Measurements from ENCODE around the gene ZNF302.

ZNF302 gene

DNA sequence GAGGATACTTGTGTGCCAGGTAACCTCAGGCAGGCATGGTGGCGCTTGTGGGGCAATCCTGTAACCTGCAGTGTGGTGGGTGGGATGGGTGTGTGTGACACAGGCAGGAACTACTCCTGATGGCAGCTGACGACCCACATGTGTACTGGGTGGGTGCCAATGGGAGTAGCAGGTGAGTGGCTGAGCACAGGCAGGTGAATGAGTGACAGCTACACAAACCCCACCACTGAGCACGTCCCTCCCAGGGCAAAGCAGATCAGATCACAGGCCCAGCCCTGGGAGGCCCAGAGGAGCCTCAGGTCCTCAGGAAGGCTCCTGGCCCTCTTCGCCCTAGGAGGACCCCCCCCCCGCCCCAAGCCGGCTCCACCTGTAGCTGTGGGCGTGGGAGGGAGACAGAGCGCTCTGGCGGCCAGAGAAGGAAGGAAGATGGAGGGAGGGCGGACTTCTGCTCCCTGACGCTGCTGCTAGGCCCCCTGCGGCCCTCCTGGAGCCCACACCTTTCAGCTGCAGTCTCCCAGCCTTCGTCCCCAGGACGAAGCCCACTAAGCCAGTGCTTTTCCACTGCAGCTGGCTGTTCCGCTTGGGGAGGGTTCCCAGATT is 55.2 kb downstream of the ZNF302 start:
- no peak for DNase-seq (ENCODE audit: low spot score)

DNA sequence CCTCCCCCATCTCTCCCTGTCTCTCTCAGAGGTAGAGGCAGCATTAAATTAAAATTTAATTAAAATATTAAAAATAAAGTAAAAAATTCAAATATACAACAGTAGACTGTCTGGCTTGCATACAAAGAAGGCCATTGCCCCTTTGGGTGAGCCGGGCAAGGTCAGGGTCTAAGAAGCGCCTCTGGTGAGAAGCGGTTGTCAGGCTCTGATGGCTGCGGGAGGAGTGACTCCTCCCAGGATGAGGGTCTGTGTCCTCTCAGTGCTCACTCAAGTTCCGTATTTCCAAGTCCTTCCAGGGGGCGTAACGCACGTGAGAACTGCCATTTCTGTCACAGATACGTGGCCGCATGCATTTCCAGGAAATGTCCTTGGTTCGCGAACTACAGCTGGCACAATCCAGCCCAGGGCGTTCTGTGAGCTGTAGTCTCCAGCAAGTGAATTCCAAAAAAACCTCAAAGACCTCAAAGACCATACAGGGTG is 55.8 kb downstream of the ZNF302 start:
- DNase-seq (ENCODE audit: low spot score): no peak

DNA sequence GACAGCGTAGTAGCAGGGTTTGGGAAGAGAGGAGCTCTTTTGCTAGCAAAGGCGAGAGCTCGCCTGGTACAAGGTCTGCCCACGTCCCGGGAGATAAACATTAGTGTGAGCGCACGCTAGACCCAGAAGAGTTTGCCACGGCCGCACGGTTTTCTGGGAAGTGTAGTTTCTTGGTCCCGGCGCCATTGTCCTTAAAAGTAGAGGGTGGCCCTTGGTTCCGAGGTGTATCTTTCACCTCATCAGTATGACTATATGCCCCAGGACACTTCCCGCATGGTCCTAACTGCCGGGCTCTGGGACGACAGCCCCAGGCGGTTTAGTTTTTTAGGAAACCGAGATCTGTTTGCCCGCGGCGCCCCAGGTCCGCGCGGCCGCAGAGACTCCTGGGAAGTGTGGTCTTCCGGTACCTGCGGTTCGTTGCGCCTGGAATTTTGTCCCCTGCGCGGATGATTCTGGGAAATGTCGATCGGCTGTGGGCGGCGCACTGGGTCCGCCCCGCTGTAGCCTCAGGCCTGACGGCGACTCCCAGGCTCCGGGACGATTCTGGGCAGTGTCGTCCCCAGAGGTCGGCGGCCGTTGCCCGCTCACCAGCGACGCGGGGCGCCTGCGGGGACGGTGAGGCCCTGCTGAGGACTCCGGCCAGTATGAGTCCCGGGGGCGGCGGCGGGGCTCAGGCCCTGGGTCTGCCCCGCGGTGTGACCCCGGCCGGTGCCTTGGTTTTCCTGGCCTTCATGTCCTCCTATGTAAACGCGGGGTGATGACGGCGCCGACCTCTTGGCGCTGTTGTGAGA is 56.5 kb downstream of the ZNF302 start, which contains the start of gene ZNF181:
TSS of gene ZNF181 (plus strand) at position 498 of the 791 bp plus-strand sequence. CDS start 795 bp downstream, outside the sequence.
- DNase-seq (ENCODE audit: low spot score): peak; percentile 96

DNA sequence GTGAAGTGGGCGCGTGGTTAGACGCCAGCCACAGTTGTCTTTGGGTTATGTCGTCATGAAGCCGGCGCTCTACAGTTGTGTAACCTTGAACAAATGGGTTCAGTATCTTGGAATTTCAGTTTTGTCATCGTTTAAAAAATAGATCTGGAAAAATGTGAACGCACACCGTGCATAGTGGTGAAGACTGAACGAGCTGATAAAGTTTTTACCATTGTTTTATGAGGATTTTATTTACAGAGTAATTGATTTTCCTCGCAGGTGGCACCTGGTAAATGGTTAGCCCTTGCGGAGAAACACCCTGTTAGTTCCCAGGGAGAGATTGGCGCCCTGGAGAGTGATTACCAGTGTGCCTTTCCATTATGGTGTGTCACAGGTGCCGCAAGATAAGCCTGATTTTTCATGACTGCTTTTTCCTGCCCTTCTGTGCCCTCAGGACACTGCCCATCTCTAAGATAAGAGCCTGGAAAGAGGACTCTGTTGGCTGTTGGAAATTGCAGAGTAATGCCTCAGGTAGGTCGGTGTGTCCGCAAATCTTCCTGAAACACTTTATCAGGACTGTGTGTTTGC is 57.1 kb downstream of the ZNF302 start:
- DNase-seq (ENCODE audit: low spot score): no peak
